ENCODE measurements around the gene KCNQ2.

The KCNQ2 gene

GRCh38 chr20:63399596-63400375, 72.7 kb downstream of the KCNQ2 start:
- H3K9ac ChIP-seq (ENCODE audit: low read length), result no peak overlapping the region

GRCh38 chr20:63398744-63399514, 73.5 kb downstream of the KCNQ2 start:
- H3K4me3 ChIP-seq (ENCODE audit: low read depth in 1 of 2, low read length in 2 of 2), result no peak overlapping the region
- no peaks in the 10 kb centered on the region for H3K36me3 ChIP-seq (ENCODE audit: insufficient read depth, low read length)
- H3K27ac ChIP-seq (ENCODE audit: low read depth, low read length), result no peak overlapping the region
- no peaks in the 10 kb centered on the region for H3K4me1 ChIP-seq (ENCODE audit: insufficient read depth, low read length)
- no peaks in the 10 kb centered on the region for H3K9me3 ChIP-seq (ENCODE audit: low read length)
- H3K9ac ChIP-seq (ENCODE audit: low read length), result no peak overlapping the region
- H3K27me3 ChIP-seq (ENCODE audit: control insufficient read depth in 1 of 2, insufficient read depth in 2 of 2, low read length in 2 of 2), result peaks cover 0 to 17% of the 10 kb centered on the region in 2 donors

More at GRCh38 chr20:63399596-63400375, 72.7 kb downstream of the KCNQ2 start:
- H3K27me3 ChIP-seq (ENCODE audit: control insufficient read depth in 1 of 2, insufficient read depth in 2 of 2, low read length in 2 of 2), result peaks cover 0 to 16% of the 10 kb centered on the region in 2 donors
- H3K36me3 ChIP-seq (ENCODE audit: insufficient read depth, low read length), result no peaks in the 10 kb centered on the region
- H3K4me3 ChIP-seq (ENCODE audit: low read depth in 1 of 2, low read length in 2 of 2), result no peak overlapping the region
- H3K9me3 ChIP-seq (ENCODE audit: low read length), result no peaks in the 10 kb centered on the region
- H3K4me1 ChIP-seq (ENCODE audit: insufficient read depth, low read length), result no peaks in the 10 kb centered on the region
- H3K27ac ChIP-seq (ENCODE audit: low read depth, low read length), result no peak overlapping the region

- Histone ChIP-seq H3K27ac (ENCODE audit: low read depth, low read length) (no peak overlapping the region), H3K9ac (ENCODE audit: low read length) (no peak overlapping the region), H3K36me3 (ENCODE audit: insufficient read depth, low read length) (no peaks in the 10 kb centered on the region), H3K9me3 (ENCODE audit: low read length) (no peaks in the 10 kb centered on the region), H3K4me3 (ENCODE audit: low read depth in 1 of 2, low read length in 2 of 2) (no peak overlapping the region), H3K27me3 (ENCODE audit: control insufficient read depth in 1 of 2, insufficient read depth in 2 of 2, low read length in 2 of 2) (peaks cover 0 to 21% of the 10 kb centered on the region in 2 donors), H3K4me1 (ENCODE audit: insufficient read depth, low read length) (no peaks in the 10 kb centered on the region)
Measured at GRCh38 chr20:63397946-63398450, 74.5 kb downstream of the KCNQ2 start.

- no peaks in the 10 kb centered on the region for H3K9me3 ChIP-seq (ENCODE audit: low read length)
- no peaks in the 10 kb centered on the region for H3K4me1 ChIP-seq (ENCODE audit: insufficient read depth, low read length)
- no peaks in the 10 kb centered on the region for H3K36me3 ChIP-seq (ENCODE audit: insufficient read depth, low read length)
- H3K27me3 ChIP-seq (ENCODE audit: control insufficient read depth in 1 of 2, insufficient read depth in 2 of 2, low read length in 2 of 2), result peaks cover 0 to 23% of the 10 kb centered on the region in 2 donors
- no peak overlapping the region for H3K4me3 ChIP-seq (ENCODE audit: low read depth in 1 of 2, low read length in 2 of 2)
- H3K9ac ChIP-seq (ENCODE audit: low read length), result no peak overlapping the region
- H3K27ac ChIP-seq (ENCODE audit: low read depth, low read length), result no peak overlapping the region
Measured at GRCh38 chr20:63397155-63397843, 75.2 kb downstream of the KCNQ2 start.

- no peaks in the 10 kb centered on the region for H3K4me1 ChIP-seq (ENCODE audit: insufficient read depth, low read length)
- H3K9ac ChIP-seq (ENCODE audit: low read length), result no peak overlapping the region
- no peaks in the 10 kb centered on the region for H3K9me3 ChIP-seq (ENCODE audit: low read length)
- H3K36me3 ChIP-seq (ENCODE audit: insufficient read depth, low read length), result no peaks in the 10 kb centered on the region
- H3K4me3 ChIP-seq (ENCODE audit: low read depth in 1 of 2, low read length in 2 of 2), result no peak overlapping the region
- no peak overlapping the region for H3K27ac ChIP-seq (ENCODE audit: low read depth, low read length)
- peaks cover 0 to 28% of the 10 kb centered on the region in 2 donors for H3K27me3 ChIP-seq (ENCODE audit: control insufficient read depth in 1 of 2, insufficient read depth in 2 of 2, low read length in 2 of 2)
Measured at GRCh38 chr20:63396300-63396699, 76.2 kb downstream of the KCNQ2 start.

GRCh38 chr20:63395723-63396122, 76.7 kb downstream of the KCNQ2 start:
- Histone ChIP-seq H3K4me3 (ENCODE audit: low read depth in 1 of 2, low read length in 2 of 2) (no peak overlapping the region), H3K4me1 (ENCODE audit: insufficient read depth, low read length) (no peaks in the 10 kb centered on the region), H3K27ac (ENCODE audit: low read depth, low read length) (no peak overlapping the region), H3K9ac (ENCODE audit: low read length) (no peak overlapping the region), H3K9me3 (ENCODE audit: low read length) (no peaks in the 10 kb centered on the region), H3K27me3 (ENCODE audit: control insufficient read depth in 1 of 2, insufficient read depth in 2 of 2, low read length in 2 of 2) (peaks cover 0 to 28% of the 10 kb centered on the region in 2 donors), H3K36me3 (ENCODE audit: insufficient read depth, low read length) (no peaks in the 10 kb centered on the region)

GRCh38 chr20:63394920-63395455, 77.5 kb downstream of the KCNQ2 start:
- Histone ChIP-seq H3K27ac (ENCODE audit: low read depth, low read length) (no peak overlapping the region), H3K4me1 (ENCODE audit: insufficient read depth, low read length) (no peaks in the 10 kb centered on the region), H3K9ac (ENCODE audit: low read length) (no peak overlapping the region), H3K27me3 (ENCODE audit: control insufficient read depth in 1 of 2, insufficient read depth in 2 of 2, low read length in 2 of 2) (peaks cover 0 to 28% of the 10 kb centered on the region in 2 donors), H3K36me3 (ENCODE audit: insufficient read depth, low read length) (no peaks in the 10 kb centered on the region), H3K4me3 (ENCODE audit: low read depth in 1 of 2, low read length in 2 of 2) (no peak overlapping the region), H3K9me3 (ENCODE audit: low read length) (no peaks in the 10 kb centered on the region)

GRCh38 chr20:63394069-63394919, 78.2 kb downstream of the KCNQ2 start:
- peaks cover 0 to 28% of the 10 kb centered on the region in 2 donors for H3K27me3 ChIP-seq (ENCODE audit: control insufficient read depth in 1 of 2, insufficient read depth in 2 of 2, low read length in 2 of 2)
- no peak overlapping the region for H3K9ac ChIP-seq (ENCODE audit: low read length)
- H3K36me3 ChIP-seq (ENCODE audit: insufficient read depth, low read length), result no peaks in the 10 kb centered on the region
- no peaks in the 10 kb centered on the region for H3K9me3 ChIP-seq (ENCODE audit: low read length)
- H3K4me1 ChIP-seq (ENCODE audit: insufficient read depth, low read length), result no peaks in the 10 kb centered on the region
- no peak overlapping the region for H3K27ac ChIP-seq (ENCODE audit: low read depth, low read length)
- no peak overlapping the region for H3K4me3 ChIP-seq (ENCODE audit: low read depth in 1 of 2, low read length in 2 of 2)

GRCh38 chr20:63393566-63393965, 78.9 kb downstream of the KCNQ2 start:
- Histone ChIP-seq H3K27ac (ENCODE audit: low read depth, low read length) (no peak overlapping the region), H3K36me3 (ENCODE audit: insufficient read depth, low read length) (no peaks in the 10 kb centered on the region), H3K4me3 (ENCODE audit: low read depth in 1 of 2, low read length in 2 of 2) (no peak overlapping the region), H3K9me3 (ENCODE audit: low read length) (no peaks in the 10 kb centered on the region), H3K27me3 (ENCODE audit: control insufficient read depth in 1 of 2, insufficient read depth in 2 of 2, low read length in 2 of 2) (peaks cover 0 to 27% of the 10 kb centered on the region in 2 donors), H3K4me1 (ENCODE audit: insufficient read depth, low read length) (no peaks in the 10 kb centered on the region), H3K9ac (ENCODE audit: low read length) (no peak overlapping the region)

GRCh38 chr20:63392465-63393365, 79.7 kb downstream of the KCNQ2 start:
- H3K27me3 ChIP-seq (ENCODE audit: control insufficient read depth in 1 of 2, insufficient read depth in 2 of 2, low read length in 2 of 2), result peaks cover 0 to 23% of the 10 kb centered on the region in 2 donors
- no peaks in the 10 kb centered on the region for H3K9me3 ChIP-seq (ENCODE audit: low read length)
- no peaks in the 10 kb centered on the region for H3K36me3 ChIP-seq (ENCODE audit: insufficient read depth, low read length)
- H3K27ac ChIP-seq (ENCODE audit: low read depth, low read length), result no peak overlapping the region
- no peaks in the 10 kb centered on the region for H3K4me1 ChIP-seq (ENCODE audit: insufficient read depth, low read length)
- no peak overlapping the region for H3K9ac ChIP-seq (ENCODE audit: low read length)
- H3K4me3 ChIP-seq (ENCODE audit: low read depth in 1 of 2, low read length in 2 of 2), result no peak overlapping the region
